Immature natural killer cell (primary cell): Measurements from ENCODE around the gene TSEN34. TPM values are rescaled to one million over a fixed set of nuclear protein-coding genes. Genes with fewer than 3 reads are reported as not detected.

Experiments
- DNase-seq, 3 donors: peaks; one replicate each; pipeline ENCODE4 v3.0.0; 2022; ENCODE audit warnings: mixed read lengths in 1 of 3
- H3K27ac Mint-ChIP-seq, 6 donors: one replicate each; pipeline ENCODE4 v1.8.0; 2020; ENCODE audit warnings: mixed read lengths in 6 of 6, mild to moderate bottlenecking in 5 of 6, inconsistent platforms in 4 of 6, moderate library complexity in 3 of 6
- H3K27me3 Mint-ChIP-seq, 3 donors: one replicate each; pipeline ENCODE4 v1.8.0; 2020 to 2021; ENCODE audit warnings: low read depth in 3 of 3, mild to moderate bottlenecking in 3 of 3, mixed read lengths in 3 of 3, moderate library complexity in 3 of 3, inconsistent platforms in 1 of 3
- H3K36me3 Mint-ChIP-seq, 3 donors: one replicate each; pipeline ENCODE4 v1.8.0; 2020; ENCODE audit warnings: mixed read lengths in 3 of 3, inconsistent platforms in 2 of 3, mild to moderate bottlenecking in 2 of 3
- H3K4me1 Mint-ChIP-seq, 2 donors: one replicate each; pipeline ENCODE4 v1.8.0; 2020; ENCODE audit warnings: inconsistent platforms in 2 of 2, mild to moderate bottlenecking in 2 of 2, mixed read lengths in 2 of 2, moderate library complexity in 1 of 2
- H3K4me3 Mint-ChIP-seq, 5 donors: one replicate each; pipeline ENCODE4 v1.8.0; 2020; ENCODE audit warnings: mild to moderate bottlenecking in 5 of 5, mixed read lengths in 5 of 5, inconsistent platforms in 3 of 5, moderate library complexity in 3 of 5
- H3K9me3 Mint-ChIP-seq, 6 donors: one replicate each; pipeline ENCODE4 v1.8.0; 2020; ENCODE audit warnings: mild to moderate bottlenecking in 6 of 6, mixed read lengths in 6 of 6, inconsistent platforms in 4 of 6, moderate library complexity in 3 of 6
- polyA plus RNA-seq, 3 donors: library from polyadenylated mRNA; unstranded; fragments of 300-500 nt; fragmentation: Illumina TruSeq; gene quantifications; one replicate each; pipeline ENCODE4 v1.2.3, GENCODE V29; 2021

Gene TSEN34
- 10 to 100 TPM; 26.6 to 36.4 (median 34.0) TPM for polyA plus RNA-seq

DNA sequence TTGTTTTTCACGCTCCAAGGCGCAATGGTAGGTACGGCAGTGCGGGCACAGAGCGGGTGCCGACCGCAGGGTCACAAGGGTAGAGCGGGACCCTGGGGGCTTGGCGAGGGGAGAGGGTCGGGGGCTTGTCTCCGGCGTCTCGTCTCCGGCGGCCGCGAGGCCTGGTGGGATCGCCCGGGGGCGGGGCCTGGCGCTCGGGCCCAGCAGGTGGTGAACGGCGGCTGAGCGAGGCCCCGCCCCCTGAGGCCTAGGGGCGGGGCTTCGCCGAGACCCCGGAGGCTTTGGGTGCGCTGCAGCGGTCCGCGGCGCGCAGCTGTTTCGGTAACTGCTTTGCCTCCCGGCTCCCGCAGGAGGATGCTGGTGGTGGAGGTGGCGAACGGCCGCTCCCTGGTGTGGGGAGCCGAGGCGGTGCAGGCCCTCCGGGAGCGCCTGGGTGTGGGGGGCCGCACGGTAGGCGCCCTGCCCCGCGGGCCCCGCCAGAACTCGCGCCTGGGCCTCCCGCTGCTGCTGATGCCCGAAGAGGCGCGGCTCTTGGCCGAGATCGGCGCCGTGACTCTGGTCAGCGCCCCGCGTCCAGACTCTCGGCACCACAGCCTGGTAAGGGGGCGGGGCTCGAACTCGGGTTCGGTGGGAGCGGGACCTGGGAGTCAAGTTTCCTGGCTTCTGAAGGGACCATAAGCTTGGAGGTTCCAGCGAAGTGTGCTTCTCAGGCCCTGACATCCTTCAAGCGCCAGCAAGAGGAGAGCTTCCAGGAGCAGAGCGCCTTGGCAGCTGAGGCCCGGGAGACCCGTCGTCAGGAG, at the start of gene TSEN34:
Gene TSEN34 (plus strand): TSS at position 298 of the 800 bp plus-strand sequence. CDS start 57 bp downstream, at position 355.
- H3K9me3 Mint-ChIP-seq: no peaks in the 10 kb centered on the region
- H3K4me1 Mint-ChIP-seq: peaks cover 39 to 43% of the 10 kb centered on the region in 2 donors
- H3K4me3 Mint-ChIP-seq: peak within 1 kb of the TSS; percentile 93 to 100 (median 94)
- peaks cover 15 to 18% (median 15%) of the 10 kb centered on the region in 3 donors for H3K27me3 Mint-ChIP-seq
- peaks cover 2 to 10% (median 5%) of the 10 kb centered on the region in 3 donors for H3K36me3 Mint-ChIP-seq
- peak within 1 kb of the TSS; percentile 98 to 100 (median 99) for H3K27ac Mint-ChIP-seq
- DNase-seq: peak; percentile 95 to 98 (median 98)

DNA sequence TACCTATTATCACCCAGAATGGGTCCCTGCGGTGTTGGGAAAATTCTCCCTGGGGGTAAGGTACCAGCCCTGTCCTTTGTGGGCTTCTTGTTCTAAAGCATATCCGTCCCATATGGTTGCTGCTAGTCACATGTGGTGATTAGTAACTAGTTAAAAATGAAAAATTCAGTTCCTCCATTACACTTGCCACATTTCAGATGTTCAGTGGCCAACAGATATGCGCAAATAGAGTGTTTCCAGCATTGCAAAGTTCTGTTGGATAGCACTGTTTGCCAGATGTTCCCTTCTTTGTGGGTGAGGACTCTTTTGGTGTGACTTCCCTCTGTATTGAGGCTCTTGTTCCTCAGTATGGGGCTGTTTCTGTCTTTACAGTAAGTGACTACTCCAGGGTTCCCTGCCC, 49.8 kb upstream of the TSEN34 start:
- peaks cover 34 to 49% of the 10 kb centered on the region in 2 donors for H3K4me1 Mint-ChIP-seq
- H3K4me3 Mint-ChIP-seq: peak overlapping the region in 1 of 5 donors; percentile 35
- H3K27me3 Mint-ChIP-seq: peaks cover 8 to 19% (median 10%) of the 10 kb centered on the region in 3 donors
- no peaks in the 10 kb centered on the region for H3K9me3 Mint-ChIP-seq
- no peak for DNase-seq
- H3K27ac Mint-ChIP-seq: peak overlapping the region in 2 of 6 donors; percentile 35 to 56
- H3K36me3 Mint-ChIP-seq: peaks cover 9 to 25% (median 18%) of the 10 kb centered on the region in 3 donors

DNA sequence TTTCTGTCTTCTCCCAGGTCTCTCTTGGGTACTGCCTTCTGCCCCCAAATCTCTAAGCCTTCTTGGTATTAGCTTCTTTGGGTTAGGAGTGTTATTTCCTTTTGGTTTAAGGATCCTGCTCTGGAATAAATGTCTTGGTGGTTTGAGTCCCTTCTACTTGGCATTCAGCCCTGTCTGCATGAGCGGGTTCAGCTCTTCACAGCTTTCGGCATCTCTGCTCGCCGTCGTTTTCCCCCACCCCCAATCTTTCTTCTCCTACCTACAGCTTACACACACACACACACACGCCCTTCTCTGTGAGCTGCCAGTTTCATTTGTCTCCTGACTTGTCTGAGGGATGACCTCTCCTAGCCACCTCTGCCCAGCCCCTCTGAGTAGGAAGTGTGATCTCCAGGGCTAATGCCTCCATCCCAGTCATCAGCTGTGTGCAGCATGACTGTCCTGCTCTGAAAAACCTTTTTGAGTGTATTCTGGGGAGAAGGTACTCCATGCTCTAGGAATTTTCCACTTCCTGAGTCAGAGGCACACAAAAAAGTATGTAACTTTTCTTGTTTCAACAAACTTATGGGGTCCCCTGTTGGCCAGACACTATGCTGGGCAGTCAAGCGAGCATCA, 48.8 kb upstream of the TSEN34 start:
- Mint-ChIP-seq H3K4me3 (peak overlapping the region in 1 of 5 donors; percentile 12), H3K9me3 (no peaks in the 10 kb centered on the region), H3K4me1 (peaks cover 29 to 43% of the 10 kb centered on the region in 2 donors), H3K27ac (peak overlapping the region in 3 of 6 donors; percentile 0 to 78 (median 2)), H3K27me3 (peaks cover 4 to 13% (median 8%) of the 10 kb centered on the region in 3 donors), H3K36me3 (peaks cover 9 to 32% (median 18%) of the 10 kb centered on the region in 3 donors)
- DNase-seq: no peak

DNA sequence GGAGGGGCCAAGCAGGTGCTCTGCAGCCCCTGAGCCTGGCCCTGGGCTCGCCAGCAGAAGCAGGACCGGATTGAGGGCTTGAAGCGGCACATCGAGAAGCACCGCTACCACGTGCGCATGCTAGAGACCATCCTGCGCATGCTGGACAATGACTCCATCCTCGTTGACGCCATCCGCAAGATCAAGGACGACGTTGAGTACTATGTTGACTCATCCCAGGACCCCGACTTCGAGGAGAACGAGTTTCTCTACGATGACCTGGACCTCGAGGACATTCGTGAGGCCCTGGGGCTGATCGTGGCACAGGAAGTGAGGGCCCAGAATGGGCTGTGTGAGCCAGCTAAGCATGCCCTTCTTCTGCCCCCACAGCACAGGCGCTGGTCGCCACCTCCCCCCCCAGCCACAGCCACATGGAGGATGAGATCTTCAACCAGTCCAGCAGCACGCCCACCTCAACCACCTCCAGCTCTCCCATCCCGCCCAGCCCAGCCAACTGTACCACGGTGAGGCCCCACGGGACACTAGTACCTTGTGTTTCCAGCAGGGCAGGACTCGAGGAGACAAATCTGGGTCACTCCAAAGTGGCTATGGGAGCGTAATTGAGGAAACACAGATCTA, 45.5 kb upstream of the TSEN34 start:
- H3K27ac Mint-ChIP-seq: no peak overlapping the region
- H3K36me3 Mint-ChIP-seq: peaks cover 11 to 37% (median 18%) of the 10 kb centered on the region in 3 donors
- H3K4me3 Mint-ChIP-seq: no peak overlapping the region

DNA sequence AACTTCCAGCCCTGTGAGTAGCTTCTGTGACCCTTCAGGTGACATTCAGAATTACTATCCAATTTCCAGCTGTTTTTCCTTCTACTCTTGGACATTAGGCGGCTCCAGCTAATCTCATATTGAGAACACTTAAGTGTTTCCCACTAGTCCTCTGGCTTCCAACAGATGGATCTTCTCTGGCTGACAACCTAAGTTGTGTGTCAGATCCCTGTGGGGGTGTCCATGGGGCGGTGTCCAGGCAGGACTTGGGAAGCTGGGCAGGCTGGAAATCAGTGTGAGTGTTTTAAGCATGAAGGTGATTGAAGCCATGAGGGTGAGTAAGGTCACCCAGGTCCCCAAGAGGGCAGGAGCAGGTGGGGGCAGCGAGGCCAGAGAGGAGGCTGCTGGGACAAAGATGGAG, 43.4 kb upstream of the TSEN34 start:
- DNase-seq: no peak
- H3K27me3 Mint-ChIP-seq: peaks cover 0 to 6% (median 0%) of the 10 kb centered on the region in 3 donors
- H3K4me3 Mint-ChIP-seq: no peak overlapping the region
- H3K4me1 Mint-ChIP-seq: peaks cover 0 to 2% of the 10 kb centered on the region in 2 donors
- peak overlapping the region in 1 of 6 donors; percentile 17 for H3K27ac Mint-ChIP-seq
- peaks cover 11 to 41% (median 18%) of the 10 kb centered on the region in 3 donors for H3K36me3 Mint-ChIP-seq
- no peaks in the 10 kb centered on the region for H3K9me3 Mint-ChIP-seq

More for the DNA sequence above, 45.5 kb upstream of the TSEN34 start:
- H3K4me1 Mint-ChIP-seq: peaks cover 8 to 20% of the 10 kb centered on the region in 2 donors
- peaks cover 0 to 9% (median 0%) of the 10 kb centered on the region in 3 donors for H3K27me3 Mint-ChIP-seq
- no peak for DNase-seq
- H3K9me3 Mint-ChIP-seq: no peaks in the 10 kb centered on the region

DNA sequence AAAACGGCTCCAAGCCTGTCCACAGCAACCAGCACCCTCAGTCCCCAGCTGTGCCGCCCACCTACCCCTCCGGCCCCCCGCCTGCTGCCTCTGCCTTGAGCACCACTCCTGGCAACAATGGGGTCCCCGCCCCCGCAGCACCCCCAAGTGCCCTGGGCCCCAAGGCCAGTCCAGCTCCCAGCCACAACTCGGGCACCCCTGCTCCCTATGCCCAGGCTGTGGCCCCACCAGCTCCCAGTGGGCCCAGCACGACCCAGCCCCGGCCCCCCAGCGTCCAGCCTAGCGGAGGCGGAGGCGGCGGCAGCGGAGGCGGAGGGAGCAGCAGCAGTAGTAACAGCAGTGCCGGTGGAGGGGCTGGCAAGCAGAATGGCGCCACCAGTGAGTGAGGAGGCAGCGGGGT, 43.0 kb upstream of the TSEN34 start:
- Mint-ChIP-seq H3K27ac (no peak overlapping the region), H3K4me3 (no peak overlapping the region), H3K27me3 (peaks cover under 1 to 7% (median 1%) of the 10 kb centered on the region in 3 donors), H3K4me1 (peaks cover 0 to 2% of the 10 kb centered on the region in 2 donors), H3K36me3 (peaks cover 11 to 37% (median 18%) of the 10 kb centered on the region in 3 donors), H3K9me3 (no peaks in the 10 kb centered on the region)
- no peak for DNase-seq

DNA sequence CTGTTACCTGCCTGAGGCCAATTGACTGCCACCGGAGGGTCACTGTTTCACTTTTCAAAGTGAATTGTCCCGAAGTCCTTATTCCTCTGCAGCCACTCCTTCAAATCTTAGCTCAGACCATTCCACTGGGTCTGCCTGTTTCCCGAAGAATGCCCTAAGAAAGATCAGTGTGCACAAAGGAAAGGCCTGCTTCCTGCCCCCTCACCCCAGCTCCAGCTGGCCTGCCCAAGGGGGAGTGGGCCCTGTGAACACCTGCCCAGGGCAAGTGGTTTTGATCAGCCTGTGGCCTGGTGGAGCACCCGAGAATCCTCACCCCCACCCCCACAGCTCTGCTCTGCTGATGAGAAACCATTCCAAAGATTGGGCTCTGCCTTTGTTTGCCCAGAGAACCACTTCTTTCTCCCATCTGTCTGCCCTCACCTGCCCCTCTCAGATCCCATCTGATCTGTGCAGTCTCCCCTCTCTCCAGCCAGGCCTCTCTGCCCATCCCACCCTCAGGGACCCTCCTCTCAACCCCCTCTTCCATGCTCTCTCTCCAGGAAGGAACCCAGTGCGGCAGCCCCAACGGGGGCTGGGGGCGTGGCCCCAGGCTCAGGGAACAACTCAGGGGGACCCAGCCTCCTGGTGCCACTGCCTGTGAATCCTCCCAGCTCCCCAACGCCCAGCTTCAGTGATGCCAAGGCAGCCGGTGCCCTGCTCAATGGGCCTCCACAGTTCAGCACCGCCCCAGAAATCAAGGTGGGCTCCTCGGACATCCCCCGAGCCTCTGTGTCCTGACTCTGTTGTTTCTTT, 41.9 kb upstream of the TSEN34 start:
- Mint-ChIP-seq H3K9me3 (no peaks in the 10 kb centered on the region), H3K27ac (peak overlapping the region in 2 of 6 donors; percentile 19 to 23), H3K36me3 (peaks cover 6 to 31% (median 10%) of the 10 kb centered on the region in 3 donors), H3K27me3 (peaks cover 2 to 6% (median 3%) of the 10 kb centered on the region in 3 donors), H3K4me3 (no peak overlapping the region), H3K4me1 (peaks cover 0 to 3% of the 10 kb centered on the region in 2 donors)
- DNase-seq: no peak

DNA sequence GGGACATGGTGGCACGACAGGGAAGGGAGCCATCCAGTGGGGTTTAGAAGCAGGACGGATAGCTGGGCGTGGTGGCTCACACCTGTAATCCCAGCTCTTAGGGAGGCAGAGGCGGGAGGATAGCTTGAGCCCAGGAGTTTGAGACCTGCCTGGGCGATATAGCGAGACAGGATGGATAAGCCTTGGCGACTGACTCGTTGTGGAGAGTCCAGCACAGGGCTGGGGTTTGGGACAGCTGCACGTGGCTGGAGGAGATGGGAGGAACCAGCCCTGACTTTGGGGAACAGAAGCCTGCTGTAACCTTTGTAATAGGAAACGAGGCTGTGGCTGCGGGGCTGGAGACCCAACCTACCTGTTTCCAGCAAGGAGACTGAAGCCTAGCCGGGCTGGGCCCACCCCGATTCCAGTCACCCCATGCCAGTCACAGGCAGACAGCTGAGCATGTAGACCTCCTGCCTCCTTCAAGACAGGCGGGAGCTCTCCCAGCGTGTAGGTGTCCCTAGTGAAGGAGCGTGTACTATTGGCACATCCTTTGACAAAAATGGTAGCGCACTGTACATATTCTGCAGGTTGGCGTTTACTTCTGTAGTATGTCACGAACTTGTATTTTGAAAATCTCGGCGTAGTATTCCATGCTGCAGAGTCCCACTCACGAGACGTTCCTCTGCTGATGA, 39.6 kb upstream of the TSEN34 start:
- H3K4me3 Mint-ChIP-seq: no peak overlapping the region
- H3K36me3 Mint-ChIP-seq: peaks cover 3 to 33% (median 9%) of the 10 kb centered on the region in 3 donors

DNA sequence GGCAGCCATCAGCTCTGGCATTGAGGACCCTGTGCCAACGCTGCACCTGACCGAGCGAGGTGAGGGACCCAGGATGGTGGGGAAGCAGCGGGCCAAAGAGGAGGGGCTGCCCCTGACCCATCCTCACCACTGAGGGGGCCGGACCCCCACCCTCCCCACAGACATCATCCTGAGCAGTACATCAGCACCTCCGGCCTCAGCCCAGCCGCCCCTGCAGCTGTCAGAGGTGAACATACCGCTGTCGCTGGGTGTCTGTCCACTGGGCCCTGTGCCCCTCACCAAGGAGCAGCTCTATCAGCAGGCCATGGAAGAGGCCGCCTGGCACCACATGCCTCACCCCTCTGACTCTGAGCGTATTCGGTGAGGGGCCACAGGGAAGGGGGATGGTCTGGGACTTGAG, 38.8 kb upstream of the TSEN34 start:
- peaks cover 7 to 10% of the 10 kb centered on the region in 2 donors for H3K4me1 Mint-ChIP-seq
- no peak overlapping the region for H3K4me3 Mint-ChIP-seq
- H3K27me3 Mint-ChIP-seq: peaks cover 2 to 6% (median 2%) of the 10 kb centered on the region in 3 donors
- H3K36me3 Mint-ChIP-seq: peaks cover 6 to 33% (median 14%) of the 10 kb centered on the region in 3 donors
- H3K27ac Mint-ChIP-seq: no peak overlapping the region
- no peaks in the 10 kb centered on the region for H3K9me3 Mint-ChIP-seq
- DNase-seq: no peak

More for the DNA sequence above, 39.6 kb upstream of the TSEN34 start:
- Mint-ChIP-seq H3K27ac (peak overlapping the region in 2 of 6 donors; percentile 40 to 88), H3K27me3 (peaks cover 2 to 6% (median 2%) of the 10 kb centered on the region in 3 donors), H3K9me3 (no peaks in the 10 kb centered on the region), H3K4me1 (peaks cover 0 to 8% of the 10 kb centered on the region in 2 donors)
- no peak for DNase-seq

DNA sequence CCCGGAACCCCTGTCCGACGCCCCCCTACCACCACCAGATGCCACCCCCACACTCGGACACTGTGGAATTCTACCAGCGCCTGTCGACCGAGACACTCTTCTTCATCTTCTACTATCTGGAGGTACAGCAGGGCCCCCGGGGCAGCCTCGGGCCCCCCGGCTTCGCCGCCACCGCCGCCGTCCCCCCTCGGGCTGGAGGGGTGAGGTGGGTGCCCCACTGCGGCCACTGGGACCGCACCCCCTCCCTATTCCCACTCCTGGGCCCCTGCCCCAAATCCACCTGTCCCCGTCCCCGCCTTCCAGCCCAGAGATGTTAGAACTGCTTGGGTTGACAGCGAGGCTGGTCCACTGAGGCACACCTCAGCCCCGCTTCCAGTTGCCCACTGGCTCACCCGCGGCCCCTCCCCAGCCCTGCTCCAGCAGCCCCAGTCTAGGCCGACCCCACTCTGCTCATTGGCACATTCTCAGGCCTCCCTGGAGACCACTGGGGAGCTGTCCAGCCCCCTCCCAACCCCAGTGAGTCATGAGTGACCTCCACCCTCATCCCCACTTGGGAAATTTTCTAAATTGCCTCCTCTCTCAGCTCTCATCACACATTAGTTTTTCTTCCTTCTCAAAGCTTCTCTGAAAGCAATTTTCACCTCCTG, 38.1 kb upstream of the TSEN34 start:
- H3K27me3 Mint-ChIP-seq: peaks cover 2 to 6% (median 2%) of the 10 kb centered on the region in 3 donors
- peaks cover 8 to 11% of the 10 kb centered on the region in 2 donors for H3K4me1 Mint-ChIP-seq
- no peak overlapping the region for H3K4me3 Mint-ChIP-seq
- peak overlapping the region in 4 of 6 donors; percentile 41 to 70 (median 52) for H3K27ac Mint-ChIP-seq
- no peak for DNase-seq
- no peaks in the 10 kb centered on the region for H3K9me3 Mint-ChIP-seq
- H3K36me3 Mint-ChIP-seq: peaks cover 6 to 33% (median 14%) of the 10 kb centered on the region in 3 donors

DNA sequence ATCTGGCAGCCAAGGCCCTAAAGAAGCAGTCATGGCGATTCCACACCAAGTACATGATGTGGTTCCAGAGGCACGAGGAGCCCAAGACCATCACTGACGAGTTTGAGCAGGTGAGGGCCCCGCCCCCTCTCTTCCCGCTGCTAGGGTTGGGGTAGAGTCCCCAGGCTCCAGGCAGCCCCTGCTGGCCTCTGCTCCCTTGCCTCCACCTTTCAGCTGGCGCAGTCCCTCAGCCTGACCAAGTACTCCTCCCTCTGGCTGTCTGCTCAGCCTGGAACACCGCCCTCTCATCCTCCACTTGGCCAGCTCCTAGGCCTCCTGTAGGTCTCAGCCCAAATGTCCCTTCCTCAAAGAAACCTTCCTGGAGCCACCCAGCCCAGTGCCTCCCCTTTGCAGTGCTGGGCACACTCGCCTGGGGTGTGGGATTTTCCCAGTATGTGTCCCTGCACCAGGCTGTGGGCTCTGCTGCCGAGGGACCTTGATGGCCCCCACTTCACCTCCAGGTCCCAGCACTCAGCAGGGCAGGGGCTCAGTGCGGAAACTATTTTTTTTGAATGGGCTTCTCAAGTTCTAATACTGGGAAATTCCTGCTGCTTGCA, 37.3 kb upstream of the TSEN34 start:
- Mint-ChIP-seq H3K27me3 (peaks cover 2 to 6% (median 2%) of the 10 kb centered on the region in 3 donors), H3K4me1 (peaks cover 16 to 19% of the 10 kb centered on the region in 2 donors), H3K9me3 (no peaks in the 10 kb centered on the region), H3K4me3 (no peak overlapping the region), H3K36me3 (peaks cover 5 to 30% (median 14%) of the 10 kb centered on the region in 3 donors), H3K27ac (peak overlapping the region in 4 of 6 donors; percentile 2 to 70 (median 38))
- no peak for DNase-seq
